T-helper 1 cell treated with Interleukin-12 subunit alpha and Interleukin-12 subunit beta and Interleukin-4 antibody, amounts not matched to agents 30 μg/mL and 1 μg/mL, for 36 hours (primary cell): ENCODE results near the gene USP24.
"Not testable (repeated sequence)": the region's sequence is repeated elsewhere in the genome, so short reads cannot be mapped to it uniquely, and the experiment has no call there.

Source experiments
- H3K27ac Mint-ChIP-seq: one replicate; pipeline ENCODE4 v1.8.0; 2021; ENCODE audit warnings: mild to moderate bottlenecking, mixed read lengths
- H3K27me3 Mint-ChIP-seq: one replicate; pipeline ENCODE4 v1.8.0; 2021; ENCODE audit warnings: low read depth, mixed read lengths
- H3K36me3 Mint-ChIP-seq: one replicate; pipeline ENCODE4 v1.8.0; 2021; ENCODE audit warnings: low read depth, mixed read lengths
- H3K4me1 Mint-ChIP-seq: one replicate; pipeline ENCODE4 v1.8.0; 2021; ENCODE audit warnings: low read depth, mixed read lengths
- H3K4me3 Mint-ChIP-seq: one replicate; pipeline ENCODE4 v1.8.0; 2021; ENCODE audit warnings: mild to moderate bottlenecking, moderate library complexity, mixed read lengths
- H3K9me3 Mint-ChIP-seq: one replicate; pipeline ENCODE4 v1.8.0; 2021; ENCODE audit warnings: mixed read lengths

USP24 gene

GRCh38 chr1:55124470-55124869 is 90.7 kb downstream of the USP24 start:
- H3K27me3 Mint-ChIP-seq, result no peaks in the 10 kb centered on the region
- no peak overlapping the region for H3K4me3 Mint-ChIP-seq
- peaks cover 62% of the 10 kb centered on the region for H3K36me3 Mint-ChIP-seq
- H3K4me1 Mint-ChIP-seq, result peaks cover 15% of the 10 kb centered on the region
- no peak overlapping the region for H3K27ac Mint-ChIP-seq
- peaks cover 4% of the 10 kb centered on the region for H3K9me3 Mint-ChIP-seq

GRCh38 chr1:55120538-55120937 is 94.6 kb downstream of the USP24 start:
- H3K4me1 Mint-ChIP-seq, result peaks cover 13% of the 10 kb centered on the region
- H3K27ac Mint-ChIP-seq, result no peak overlapping the region
- H3K36me3 Mint-ChIP-seq, result peaks cover 67% of the 10 kb centered on the region
- H3K27me3 Mint-ChIP-seq, result no peaks in the 10 kb centered on the region
- no peak overlapping the region for H3K4me3 Mint-ChIP-seq
- H3K9me3 Mint-ChIP-seq, result no peaks in the 10 kb centered on the region

GRCh38 chr1:55118651-55119329 is 96.4 kb downstream of the USP24 start:
- H3K4me3 Mint-ChIP-seq, result no peak overlapping the region
- peaks cover 15% of the 10 kb centered on the region for H3K4me1 Mint-ChIP-seq
- H3K27ac Mint-ChIP-seq, result no peak overlapping the region
- H3K36me3 Mint-ChIP-seq, result peaks cover 74% of the 10 kb centered on the region
- H3K27me3 Mint-ChIP-seq, result no peaks in the 10 kb centered on the region
- H3K9me3 Mint-ChIP-seq, result peaks cover 11% of the 10 kb centered on the region

- Mint-ChIP-seq H3K36me3 (peaks cover 78% of the 10 kb centered on the region), H3K4me3 (no peak overlapping the region), H3K9me3 (peaks cover 19% of the 10 kb centered on the region), H3K27me3 (no peaks in the 10 kb centered on the region), H3K27ac (no peak overlapping the region), H3K4me1 (peaks cover 15% of the 10 kb centered on the region)
These were observed 97.2 kb downstream of the USP24 start for GRCh38 chr1:55117941-55118340.

GRCh38 chr1:55109005-55109404 is 106.2 kb downstream of the USP24 start:
- H3K36me3 Mint-ChIP-seq, result peaks cover 51% of the 10 kb centered on the region
- H3K9me3 Mint-ChIP-seq, result peaks cover 22% of the 10 kb centered on the region
- H3K4me3 Mint-ChIP-seq, H3K27ac Mint-ChIP-seq, H3K4me1 Mint-ChIP-seq, H3K27me3 Mint-ChIP-seq: not testable (repeated sequence)

GRCh38 chr1:55107101-55107500 is 108.1 kb downstream of the USP24 start:
- no peaks in the 10 kb centered on the region for H3K27me3 Mint-ChIP-seq

GRCh38 chr1:55103891-55104290 is 111.3 kb downstream of the USP24 start:
- no peaks in the 10 kb centered on the region for H3K9me3 Mint-ChIP-seq
- H3K36me3 Mint-ChIP-seq, result peaks cover 38% of the 10 kb centered on the region
- no peaks in the 10 kb centered on the region for H3K27me3 Mint-ChIP-seq
- H3K27ac Mint-ChIP-seq, result no peak overlapping the region
- H3K4me1 Mint-ChIP-seq, result no peaks in the 10 kb centered on the region
- H3K4me3 Mint-ChIP-seq, result no peak overlapping the region

More at GRCh38 chr1:55107101-55107500, 108.1 kb downstream of the USP24 start:
- Mint-ChIP-seq H3K4me1 (no peaks in the 10 kb centered on the region), H3K4me3 (no peak overlapping the region), H3K36me3 (peaks cover 38% of the 10 kb centered on the region), H3K27ac (no peak overlapping the region), H3K9me3 (peaks cover 2% of the 10 kb centered on the region)

- H3K9me3 Mint-ChIP-seq, result no peaks in the 10 kb centered on the region
- H3K27me3 Mint-ChIP-seq, result no peaks in the 10 kb centered on the region
- H3K27ac Mint-ChIP-seq, result no peak overlapping the region
- H3K4me3 Mint-ChIP-seq, result no peak overlapping the region
- H3K4me1 Mint-ChIP-seq, result no peaks in the 10 kb centered on the region
- H3K36me3 Mint-ChIP-seq, result peaks cover 57% of the 10 kb centered on the region
These were observed 120.1 kb downstream of the USP24 start for GRCh38 chr1:55095095-55095494.

- Mint-ChIP-seq H3K4me3 (no peak overlapping the region), H3K27me3 (no peaks in the 10 kb centered on the region), H3K9me3 (no peaks in the 10 kb centered on the region), H3K4me1 (peaks cover 8% of the 10 kb centered on the region), H3K36me3 (peaks cover 56% of the 10 kb centered on the region), H3K27ac (no peak overlapping the region)
These were observed 122.7 kb downstream of the USP24 start for GRCh38 chr1:55092475-55092874.

- Mint-ChIP-seq H3K27me3 (no peaks in the 10 kb centered on the region), H3K4me3 (no peak overlapping the region), H3K36me3 (peaks cover 48% of the 10 kb centered on the region), H3K9me3 (no peaks in the 10 kb centered on the region), H3K4me1 (peaks cover 8% of the 10 kb centered on the region), H3K27ac (no peak overlapping the region)
These were observed 125.5 kb downstream of the USP24 start for GRCh38 chr1:55089683-55090082.

GRCh38 chr1:55088413-55088812 is 126.8 kb downstream of the USP24 start:
- peaks cover 8% of the 10 kb centered on the region for H3K4me1 Mint-ChIP-seq
- H3K27ac Mint-ChIP-seq, result peak overlapping the region; percentile 58
- H3K27me3 Mint-ChIP-seq, result no peaks in the 10 kb centered on the region
- no peak overlapping the region for H3K4me3 Mint-ChIP-seq
- peaks cover 46% of the 10 kb centered on the region for H3K36me3 Mint-ChIP-seq
- no peaks in the 10 kb centered on the region for H3K9me3 Mint-ChIP-seq

GRCh38 chr1:55087439-55087838 is 127.7 kb downstream of the USP24 start:
- Mint-ChIP-seq H3K4me3 (no peak overlapping the region), H3K27me3 (no peaks in the 10 kb centered on the region), H3K4me1 (peaks cover 8% of the 10 kb centered on the region), H3K9me3 (no peaks in the 10 kb centered on the region), H3K36me3 (peaks cover 48% of the 10 kb centered on the region), H3K27ac (no peak overlapping the region)

- Mint-ChIP-seq H3K9me3 (no peaks in the 10 kb centered on the region), H3K36me3 (peaks cover 35% of the 10 kb centered on the region), H3K27me3 (no peaks in the 10 kb centered on the region), H3K4me1 (peaks cover 8% of the 10 kb centered on the region), H3K4me3 (no peak overlapping the region), H3K27ac (no peak overlapping the region)
These were observed 130.9 kb downstream of the USP24 start for GRCh38 chr1:55084257-55084656.

- Mint-ChIP-seq H3K4me3 (no peak overlapping the region), H3K9me3 (no peaks in the 10 kb centered on the region), H3K27ac (no peak overlapping the region), H3K36me3 (peaks cover 27% of the 10 kb centered on the region), H3K4me1 (no peaks in the 10 kb centered on the region), H3K27me3 (no peaks in the 10 kb centered on the region)
These were observed 133.3 kb downstream of the USP24 start for GRCh38 chr1:55081905-55082296.

- Mint-ChIP-seq H3K4me3 (no peak overlapping the region), H3K4me1 (no peaks in the 10 kb centered on the region), H3K27me3 (no peaks in the 10 kb centered on the region), H3K27ac (no peak overlapping the region), H3K9me3 (no peaks in the 10 kb centered on the region), H3K36me3 (peaks cover 29% of the 10 kb centered on the region)
These were observed 133.8 kb downstream of the USP24 start for GRCh38 chr1:55081188-55081904.
